K562 (cell line): ENCODE results near the gene HLA-B. TPM values are rescaled to one million over a fixed set of nuclear protein-coding genes. Genes with fewer than 3 reads are reported as not detected.

ENCODE experiments used
- ZNF318 ChIP-seq, 2 experiments: fragments of 450-650 bp; IDR thresholded peaks; 2 replicates each; pipeline ENCODE4 v1.6.1; 2016; ENCODE audit warnings: mild to moderate bottlenecking in 2 of 2, borderline replicate concordance in 1 of 2, low read depth in 1 of 2, moderate library complexity in 1 of 2
- polyA plus RNA-seq, 8 experiments: library from polyadenylated mRNA; depleted of rRNA in 4 of 8; stranded (reverse) in 5 of 8; unstranded in 3 of 8; fragments of >200 nt; fragmentation: Nextera tagmentation in 2 of 8; fragmentation: Illumina TruSeq in 1 of 8; extraction: Ambion mirVana in 2 of 8; extraction: Trizol in 1 of 8; gene quantifications; 2 replicates each; pipeline versions ENCODE4 v1.2.1 to v1.2.3, GENCODE V29; 2011 to 2014; ENCODE audit warnings: inconsistent platforms in 1 of 8, missing spikeins in 1 of 8
- total RNA-seq, 7 experiments: library from RNA; depleted of rRNA in 6 of 7; stranded (reverse); fragments of >200 nt in 6 of 7; fragmentation: Illumina TruSeq in 2 of 7; extraction: Trizol in 2 of 7; gene quantifications; 2 replicates each; pipeline versions ENCODE4 v1.2.1 to v1.2.3, GENCODE V29; 2011 to 2021; ENCODE audit warnings: low replicate concordance in 1 of 7

Gene HLA-B
- total and polyA plus RNA-seq, 9 of the 15 experiments (the other 6 are each of a cell fraction or from before 2014, with no cell fraction given), result 0.07 to 9.7 (median 0.65) TPM; not detected in 2

- TF ChIP-seq ZNF318 (IDR thresholded peaks at IDR 0.05; ENCODE audit: borderline replicate concordance in 1 of 2, low read depth in 1 of 2), result no peak
Measured at GRCh38 chr6:31332637-31333602, 24.1 kb downstream of the HLA-B start (continued).
